Measurements from ENCODE around the gene MAST1.

Gene MAST1

GRCh38 chr19:12789904-12790619, 48.3 kb upstream of the MAST1 start (continued):
- TF ChIP-seq ZBTB26 (tag by site-specific recombination; optimal IDR thresholded peaks at IDR 0.05), result peak; percentile 98
- TF ChIP-seq ZNF112 (tag by site-specific recombination; IDR thresholded peaks at IDR 0.05), result no peak
- TF ChIP-seq ZNF341 (tag by site-specific recombination; IDR thresholded peaks at IDR 0.05; ENCODE audit: low read depth), result peak; percentile 89
- no peak for TF ChIP-seq ZNF549 (tag by site-specific recombination; IDR thresholded peaks at IDR 0.05)
- TF ChIP-seq ZNF280C (tag by site-specific recombination; IDR thresholded peaks at IDR 0.05), result no peak
- peak; percentile 74 for TF ChIP-seq ZNF76 (tag by site-specific recombination; IDR thresholded peaks at IDR 0.05; ENCODE audit: borderline replicate concordance, low read depth)
- peak; percentile 86 for TF ChIP-seq ZBTB7A (tag by site-specific recombination; IDR thresholded peaks at IDR 0.05; ENCODE audit: low read depth)
- peak; percentile 100 for TF ChIP-seq ZNF561 (tag by site-specific recombination; IDR thresholded peaks at IDR 0.05; ENCODE audit: borderline replicate concordance)
- TF ChIP-seq ZBTB17 (tag by site-specific recombination; IDR thresholded peaks at IDR 0.05), result peak; percentile 94
- TF ChIP-seq INSM2 (tag by site-specific recombination; IDR thresholded peaks at IDR 0.05), result peak; percentile 83; the same call in 1 of the 2 replicates
- peak; percentile 93 for TF ChIP-seq SP2 (tag by site-specific recombination; IDR thresholded peaks at IDR 0.05)
- peak; percentile 43; the same call in 1 of the 2 replicates for TF ChIP-seq ZFP69B (tag by site-specific recombination; IDR thresholded peaks at IDR 0.05)
- TF ChIP-seq EGR2 (tag by site-specific recombination; IDR thresholded peaks at IDR 0.05; ENCODE audit: low read depth), result peak; percentile 86
- no peak for TF ChIP-seq ZNF433 (tag by site-specific recombination; IDR thresholded peaks at IDR 0.05; ENCODE audit: low read depth)
- TF ChIP-seq ZNF449 (tag by site-specific recombination; IDR thresholded peaks at IDR 0.05), result peak; percentile 95
- TF ChIP-seq ZSCAN4 (tag by site-specific recombination; IDR thresholded peaks at IDR 0.05), result no peak
- no peak for TF ChIP-seq ZNF768 (tag by site-specific recombination; IDR thresholded peaks at IDR 0.05)
- TF ChIP-seq ZBTB11 (tag by site-specific recombination; conservative IDR thresholded peaks at IDR 0.05; ENCODE audit: low read depth), result peak; percentile 81
- peak; percentile 87; the same call in 1 of the 2 replicates for TF ChIP-seq MYNN (tag by site-specific recombination; IDR thresholded peaks at IDR 0.05; ENCODE audit: borderline replicate concordance)
- TF ChIP-seq KLF7 (tag by site-specific recombination; IDR thresholded peaks at IDR 0.05; ENCODE audit: borderline replicate concordance), result peak; percentile 91; the same call in 1 of the 2 replicates
- no peak for TF ChIP-seq ZNF624 (tag by site-specific recombination; IDR thresholded peaks at IDR 0.05)
- peak; percentile 68; the same call in 1 of the 2 replicates for TF ChIP-seq ZSCAN5A (tag by site-specific recombination; IDR thresholded peaks at IDR 0.05)
- peak; percentile 89 for TF ChIP-seq GLIS1 (tag by site-specific recombination; IDR thresholded peaks at IDR 0.05)
- 0 out of 2 replicates have a peak, but pooled peaks have one; percentile 52 for TF ChIP-seq YY2 (tag by site-specific recombination; IDR thresholded peaks at IDR 0.05)
- peak; percentile 90 for TF ChIP-seq ZNF629 (tag by site-specific recombination; IDR thresholded peaks at IDR 0.05)
